Measurements from ENCODE around the gene SSTR3. TPM values are rescaled to one million over a fixed set of nuclear protein-coding genes. Genes with fewer than 3 reads are reported as not detected.

SSTR3 gene
- total RNA-seq, 8 experiments from 2014 or later = 0.09 to 1.1 (median 0.25) TPM; not detected in 1

GRCh38 chr22:37219533-37219932 is 7.3 kb upstream of the SSTR3 start:
- Histone ChIP-seq H3K27ac (no peak overlapping the region), H3K4me1 (replicated peaks in 1 of 2) (peaks cover 3% of the 10 kb centered on the region in 2 donors), H3K4me3 (no peak overlapping the region)
- no peak for ATAC-seq (replicated peaks in 6 of 8)
- in situ Hi-C loops (cut with MboI; ENCODE audit: low pct_unique_long_range_greater_than_20kb in 2 of 9, low sequenced_read_pairs in 9 of 9, unreplicated experiment in 9 of 9) = no loop called here
- WGBS, 10 experiments = 11 to 73% (median 57%) methylated on average over 1 to 4 of the region's 6 CpGs; no CpG with 5 or more reads in 3 of the 10 experiments

- no peak overlapping the region for H3K27ac ChIP-seq
- peaks cover 9 to 10% of the 10 kb centered on the region in 2 donors for H3K4me1 ChIP-seq (replicated peaks in 1 of 2)
- H3K4me3 ChIP-seq = no peak overlapping the region
- ATAC-seq (replicated peaks in 6 of 8) = no peak
- 0 to 80% (median 44%) methylated on average over 1 to 5 of the region's 7 CpGs; no CpG with 5 or more reads in 4 of the 10 experiments for WGBS, 10 experiments
- in situ Hi-C loops (cut with MboI; ENCODE audit: low pct_unique_long_range_greater_than_20kb in 2 of 9, low sequenced_read_pairs in 9 of 9, unreplicated experiment in 9 of 9) = no loop called here
Observed at GRCh38 chr22:37218771-37219411, 6.6 kb upstream of the SSTR3 start.

GRCh38 chr22:37218399-37218770 is 6.1 kb upstream of the SSTR3 start:
- in situ Hi-C loops (cut with MboI; ENCODE audit: low pct_unique_long_range_greater_than_20kb in 2 of 9, low sequenced_read_pairs in 9 of 9, unreplicated experiment in 9 of 9) = no loop called here
- Histone ChIP-seq H3K4me3 (no peak overlapping the region), H3K4me1 (replicated peaks in 1 of 2) (peaks cover 10 to 11% of the 10 kb centered on the region in 2 donors), H3K27ac (no peak overlapping the region)
- no peak for ATAC-seq (replicated peaks in 6 of 8)
- WGBS, 10 experiments = 75 to 100% (median 78%) methylated on average over 1 to 4 of the region's 6 CpGs; no CpG with 5 or more reads in 7 of the 10 experiments

- Histone ChIP-seq H3K4me3 (no peak overlapping the region), H3K4me1 (replicated peaks in 1 of 2) (peaks cover 26% of the 10 kb centered on the region in 2 donors), H3K27ac (no peak overlapping the region)
- no peak for ATAC-seq (replicated peaks in 6 of 8)
- WGBS, 10 experiments = 70 to 96% (median 83%) methylated on average over 2 to 9 of the region's 9 CpGs; no CpG with 5 or more reads in 1 of the 10 experiments
- in situ Hi-C loops (cut with MboI; ENCODE audit: low pct_unique_long_range_greater_than_20kb in 2 of 9, low sequenced_read_pairs in 9 of 9, unreplicated experiment in 9 of 9) = no loop called here
Observed at GRCh38 chr22:37215890-37216289, 3.6 kb upstream of the SSTR3 start.

- H3K4me3 ChIP-seq = no peak overlapping the region
- no peak overlapping the region for H3K27ac ChIP-seq
- peaks cover 29% of the 10 kb centered on the region in 2 donors for H3K4me1 ChIP-seq (replicated peaks in 1 of 2)
- whole genome bisulfite sequencing, 10 experiments = 40 to 80% (median 66%) methylated on average over 1 to 11 of the region's 13 CpGs; no CpG with 5 or more reads in 4 of the 10 experiments
- in situ Hi-C loops (cut with MboI; ENCODE audit: low pct_unique_long_range_greater_than_20kb in 2 of 9, low sequenced_read_pairs in 9 of 9, unreplicated experiment in 9 of 9) = no loop called here
- ATAC-seq (replicated peaks in 6 of 8) = no peak
Observed at GRCh38 chr22:37214731-37215030, 2.4 kb upstream of the SSTR3 start.

GRCh38 chr22:37213941-37214730 is 1.9 kb upstream of the SSTR3 start:
- Histone ChIP-seq H3K4me1 (replicated peaks in 1 of 2) (peaks cover 29 to 30% of the 10 kb centered on the region in 2 donors), H3K27ac (no peak overlapping the region), H3K4me3 (no peak overlapping the region)
- in situ Hi-C loops (cut with MboI; ENCODE audit: low pct_unique_long_range_greater_than_20kb in 2 of 9, low sequenced_read_pairs in 9 of 9, unreplicated experiment in 9 of 9) = no loop called here
- WGBS, 10 experiments = 58 to 89% (median 76%) methylated on average over 2 to 10 of the region's 13 CpGs; no CpG with 5 or more reads in 2 of the 10 experiments
- no peak for ATAC-seq (replicated peaks in 6 of 8)

GRCh38 chr22:37213218-37213855 is 1.1 kb upstream of the SSTR3 start:
- Histone ChIP-seq H3K27ac (no peak overlapping the region), H3K4me1 (replicated peaks in 1 of 2) (peaks cover 37 to 38% of the 10 kb centered on the region in 2 donors), H3K4me3 (no peak overlapping the region)
- WGBS, 10 experiments = 50 to 97% (median 94%) methylated on average over 1 to 9 of the region's 18 CpGs; no CpG with 5 or more reads in 4 of the 10 experiments
- ATAC-seq (replicated peaks in 6 of 8) = no peak
- in situ Hi-C loops (cut with MboI; ENCODE audit: low pct_unique_long_range_greater_than_20kb in 2 of 9, low sequenced_read_pairs in 9 of 9, unreplicated experiment in 9 of 9) = no loop called here

- WGBS, 10 experiments = 80% methylated on average over 2 of the region's 6 CpGs; no CpG with 5 or more reads in 9 of the 10 experiments
- H3K27ac ChIP-seq = peak overlapping the region; percentile 35 to 42
- H3K4me1 ChIP-seq (replicated peaks in 1 of 2) = peaks cover 38 to 41% of the 10 kb centered on the region in 2 donors
- in situ Hi-C loops (cut with MboI; ENCODE audit: low pct_unique_long_range_greater_than_20kb in 2 of 9, low sequenced_read_pairs in 9 of 9, unreplicated experiment in 9 of 9) = no loop called here
- no peak overlapping the region for H3K4me3 ChIP-seq
- ATAC-seq (replicated peaks in 6 of 8) = peak in 5 of 8 experiments; percentile 1 to 8 (median 5)
Observed at GRCh38 chr22:37211866-37212173, 457 bp downstream of the SSTR3 start.

GRCh38 chr22:37211075-37211865 is 1.0 kb downstream of the SSTR3 start:
- 74 to 100% (median 90%) methylated on average over 1 to 7 of the region's 24 CpGs; no CpG with 5 or more reads in 3 of the 10 experiments for WGBS, 10 experiments
- Histone ChIP-seq H3K4me3 (no peak overlapping the region), H3K4me1 (replicated peaks in 1 of 2) (peaks cover 38 to 41% of the 10 kb centered on the region in 2 donors), H3K27ac (peak overlapping the region in 1 of 2 donors; percentile 42)
- in situ Hi-C loops (cut with MboI; ENCODE audit: low pct_unique_long_range_greater_than_20kb in 2 of 9, low sequenced_read_pairs in 9 of 9, unreplicated experiment in 9 of 9) = no loop called here
- no peak for ATAC-seq (replicated peaks in 6 of 8)

- Histone ChIP-seq H3K27ac (no peak overlapping the region), H3K4me1 (replicated peaks in 1 of 2) (peaks cover 38 to 41% of the 10 kb centered on the region in 2 donors), H3K4me3 (no peak overlapping the region)
- in situ Hi-C loops (cut with MboI; ENCODE audit: low pct_unique_long_range_greater_than_20kb in 2 of 9, low sequenced_read_pairs in 9 of 9, unreplicated experiment in 9 of 9) = no loop called here
- WGBS, 10 experiments = 71 to 100% (median 93%) methylated on average over 1 to 5 of the region's 15 CpGs; no CpG with 5 or more reads in 2 of the 10 experiments
- ATAC-seq (replicated peaks in 6 of 8) = no peak
Observed at GRCh38 chr22:37210041-37210803, 2.1 kb downstream of the SSTR3 start.

- WGBS, 10 experiments = 8 to 80% (median 55%) methylated on average over 1 to 4 of the region's 9 CpGs; no CpG with 5 or more reads in 4 of the 10 experiments
- in situ Hi-C loops (cut with MboI; ENCODE audit: low pct_unique_long_range_greater_than_20kb in 2 of 9, low sequenced_read_pairs in 9 of 9, unreplicated experiment in 9 of 9) = no loop called here
Observed at GRCh38 chr22:37209140-37209845, 3.0 kb downstream of the SSTR3 start.

More at GRCh38 chr22:37209140-37209845, 3.0 kb downstream of the SSTR3 start:
- no peak overlapping the region for H3K4me3 ChIP-seq
- H3K4me1 ChIP-seq (replicated peaks in 1 of 2) = peaks cover 33 to 35% of the 10 kb centered on the region in 2 donors
- H3K27ac ChIP-seq = no peak overlapping the region
- no peak for ATAC-seq (replicated peaks in 6 of 8)

Data from motor neuron (in vitro differentiated cells).